Trophoblast cell (in vitro differentiated cells and primary cell): ENCODE results near the gene LACTBL1.

ENCODE experiments used
- DNase-seq, 2 donors: peaks; one replicate each; pipeline ENCODE4 v3.0.0-alpha.2; 2016
- H2AFZ ChIP-seq: 2 replicates; pipeline ENCODE4 v1.6.1; 2013; ENCODE audit warnings: low read length, moderate library complexity, mild to moderate bottlenecking; ENCODE audit not compliant: insufficient read depth, poor library complexity
- H2AK5ac ChIP-seq: 2 replicates; pipeline ENCODE4 v1.6.1; 2013; ENCODE audit warnings: mild to moderate bottlenecking, low read length
- H2BK120ac ChIP-seq: 2 replicates; pipeline ENCODE4 v1.6.1; 2013; ENCODE audit warnings: low read length, mild to moderate bottlenecking, moderate library complexity; ENCODE audit not compliant: insufficient read depth, poor library complexity
- H2BK12ac ChIP-seq: 2 replicates; pipeline ENCODE4 v1.6.1; 2013; ENCODE audit warnings: mild to moderate bottlenecking, low read length, moderate library complexity
- H2BK5ac ChIP-seq: 2 replicates; pipeline ENCODE4 v1.6.1; 2013; ENCODE audit warnings: low read length, low read depth, moderate library complexity, mild to moderate bottlenecking; ENCODE audit not compliant: poor library complexity
- H3K14ac ChIP-seq: 2 replicates; pipeline ENCODE4 v1.6.1; 2013; ENCODE audit warnings: mild to moderate bottlenecking, low read length
- H3K18ac ChIP-seq: 2 replicates; pipeline ENCODE4 v1.6.1; 2013; ENCODE audit warnings: mild to moderate bottlenecking, low read length
- H3K23ac ChIP-seq: 2 replicates; pipeline ENCODE4 v1.6.1; 2013; ENCODE audit warnings: low read length
- H3K27ac ChIP-seq: 2 replicates; pipeline ENCODE4 v1.5.1; 2013; ENCODE audit warnings: low read depth, mild to moderate bottlenecking, inconsistent platforms, low read length, moderate library complexity
- H3K27me3 ChIP-seq: 2 replicates; pipeline ENCODE4 v1.6.1; 2013; ENCODE audit warnings: inconsistent platforms, mild to moderate bottlenecking, low read length, moderate library complexity; ENCODE audit not compliant: insufficient read depth
- H3K36me3 ChIP-seq, 2 experiments: 1 replicate in 1 of 2; 2 replicates in 1 of 2; pipeline ENCODE4 v1.6.1; 2013; ENCODE audit warnings: low read length in 2 of 2, mild to moderate bottlenecking in 2 of 2, moderate library complexity in 1 of 2; ENCODE audit not compliant: insufficient read depth in 2 of 2, control insufficient read depth in 1 of 2
- H3K4ac ChIP-seq: 2 replicates; pipeline ENCODE4 v1.6.1; 2013; ENCODE audit warnings: low read depth, mild to moderate bottlenecking, low read length, moderate library complexity
- H3K4me1 ChIP-seq, 2 experiments: 1 replicate in 1 of 2; 2 replicates in 1 of 2; pipeline ENCODE4 v1.6.1; 2013; ENCODE audit warnings: low read length in 2 of 2, mild to moderate bottlenecking in 2 of 2, moderate library complexity in 1 of 2; ENCODE audit not compliant: insufficient read depth in 2 of 2, control insufficient read depth in 1 of 2
- H3K4me2 ChIP-seq: 2 replicates; pipeline ENCODE4 v1.6.1; 2013; ENCODE audit warnings: inconsistent platforms, mild to moderate bottlenecking, low read length, moderate library complexity
- H3K4me3 ChIP-seq: 2 replicates; pipeline ENCODE4 v1.5.1; 2013; ENCODE audit warnings: mild to moderate bottlenecking, low read depth, low read length, inconsistent platforms
- H3K79me1 ChIP-seq: one replicate; pipeline ENCODE4 v1.6.1; 2013; ENCODE audit warnings: low read length
- H3K79me2 ChIP-seq: 2 replicates; pipeline ENCODE4 v1.6.1; 2013; ENCODE audit warnings: low read length, mild to moderate bottlenecking; ENCODE audit not compliant: control insufficient read depth, insufficient read depth, poor library complexity
- H3K9ac ChIP-seq: 2 replicates; pipeline ENCODE4 v1.6.1; 2013; ENCODE audit warnings: mild to moderate bottlenecking, low read length
- H3K9me3 ChIP-seq: 2 replicates; pipeline ENCODE4 v1.6.1; 2013; ENCODE audit warnings: low read depth, mild to moderate bottlenecking, control low read depth, inconsistent platforms, low read length; ENCODE audit not compliant: insufficient read depth
- H4K12ac ChIP-seq: 2 replicates; pipeline ENCODE4 v1.6.1; 2013; ENCODE audit warnings: low read depth, mild to moderate bottlenecking, low read length, moderate library complexity
- H4K8ac ChIP-seq: 2 replicates; pipeline ENCODE4 v1.6.1; 2013; ENCODE audit warnings: low read depth, mild to moderate bottlenecking, low read length, moderate library complexity
- H4K91ac ChIP-seq: one replicate; pipeline ENCODE4 v1.6.1; 2013; ENCODE audit warnings: low read depth, mild to moderate bottlenecking, low read length, moderate library complexity
- WGBS: extraction: QIAGEN DNeasy Blood & Tissue Kit; methylation state at CpG from one replicate; pipeline ENCODE4 v1.1.7; 2013; ENCODE audit warnings: missing lambda C conversion rate; ENCODE audit not compliant: insufficient read length, insufficient coverage; ENCODE audit errors: extremely low coverage; 5-methylcytosine and 5-hydroxymethylcytosine counted together

LACTBL1 gene

DNA sequence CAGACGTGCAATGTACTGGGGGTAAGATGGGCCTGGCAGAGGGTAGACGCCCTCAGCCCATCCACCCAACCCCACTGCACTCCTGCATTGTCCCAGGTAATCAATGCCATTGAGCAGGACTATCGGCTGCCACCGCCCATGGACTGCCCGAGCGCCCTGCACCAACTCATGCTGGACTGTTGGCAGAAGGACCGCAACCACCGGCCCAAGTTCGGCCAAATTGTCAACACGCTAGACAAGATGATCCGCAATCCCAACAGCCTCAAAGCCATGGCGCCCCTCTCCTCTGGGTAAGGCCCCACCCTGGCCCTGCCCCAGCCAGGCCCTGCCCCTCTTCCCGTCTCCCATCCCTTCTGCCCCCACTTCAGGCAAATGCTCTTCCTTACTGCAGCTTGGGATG, 62.4 kb downstream of the LACTBL1 start:
- Histone ChIP-seq H2AFZ (no peak overlapping the region), H3K79me1 (no peaks in the 10 kb centered on the region), H3K9me3 (no peaks in the 10 kb centered on the region), H3K4ac (no peak overlapping the region), H3K9ac (no peak overlapping the region), H3K4me2 (no peak overlapping the region), H3K27ac (no peak overlapping the region), H3K14ac (no peak overlapping the region), H4K91ac (no peak overlapping the region), H3K4me3 (no peak overlapping the region), H3K36me3 (no peaks in the 10 kb centered on the region), H2AK5ac (no peak overlapping the region), H4K12ac (no peak overlapping the region), H3K23ac (no peak overlapping the region), H2BK120ac (no peak overlapping the region), H3K4me1 (no peaks in the 10 kb centered on the region), H4K8ac (no peak overlapping the region), H2BK5ac (no peak overlapping the region), H3K27me3 (no peaks in the 10 kb centered on the region), H3K18ac (no peak overlapping the region), H2BK12ac (no peak overlapping the region), H3K79me2 (no peaks in the 10 kb centered on the region)
- no peak for DNase-seq
- no CpG with 5 or more reads among the region's 13 CpGs for WGBS

DNA sequence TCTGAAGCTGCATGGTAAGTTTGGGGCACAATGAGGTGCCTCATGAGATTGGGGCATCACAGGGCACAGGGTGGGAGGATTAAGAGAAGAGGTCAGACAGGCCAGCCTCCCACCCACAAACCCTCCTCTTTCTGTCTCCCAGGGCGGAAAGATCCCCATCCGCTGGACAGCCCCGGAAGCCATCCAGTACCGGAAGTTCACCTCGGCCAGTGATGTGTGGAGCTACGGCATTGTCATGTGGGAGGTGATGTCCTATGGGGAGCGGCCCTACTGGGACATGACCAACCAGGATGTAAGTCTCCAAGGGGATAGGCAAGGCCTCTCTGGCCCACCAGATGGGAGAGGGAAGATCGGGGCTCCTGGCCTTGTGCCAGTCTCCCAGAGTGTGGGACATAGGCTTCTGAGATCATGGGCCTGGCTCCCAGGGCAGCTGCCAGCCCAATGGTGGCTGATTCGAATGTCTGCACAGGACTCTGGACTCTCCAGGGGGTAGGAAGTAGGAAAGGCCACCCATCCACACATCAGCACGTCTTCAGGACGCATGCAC, 63.7 kb downstream of the LACTBL1 start:
- Histone ChIP-seq H3K4me3 (no peak overlapping the region), H2BK120ac (no peak overlapping the region), H3K4ac (no peak overlapping the region), H3K18ac (no peak overlapping the region), H3K4me1 (no peaks in the 10 kb centered on the region), H3K27ac (no peak overlapping the region), H2AK5ac (no peak overlapping the region), H2BK5ac (no peak overlapping the region), H3K14ac (no peak overlapping the region), H4K8ac (no peak overlapping the region), H4K12ac (no peak overlapping the region), H4K91ac (no peak overlapping the region), H2BK12ac (no peak overlapping the region), H3K9ac (no peak overlapping the region), H2AFZ (no peak overlapping the region), H3K23ac (no peak overlapping the region), H3K9me3 (no peaks in the 10 kb centered on the region), H3K79me2 (no peaks in the 10 kb centered on the region), H3K36me3 (no peaks in the 10 kb centered on the region), H3K79me1 (no peaks in the 10 kb centered on the region), H3K27me3 (no peaks in the 10 kb centered on the region), H3K4me2 (no peak overlapping the region)
- no CpG with 5 or more reads among the region's 11 CpGs for WGBS
- no peak for DNase-seq

DNA sequence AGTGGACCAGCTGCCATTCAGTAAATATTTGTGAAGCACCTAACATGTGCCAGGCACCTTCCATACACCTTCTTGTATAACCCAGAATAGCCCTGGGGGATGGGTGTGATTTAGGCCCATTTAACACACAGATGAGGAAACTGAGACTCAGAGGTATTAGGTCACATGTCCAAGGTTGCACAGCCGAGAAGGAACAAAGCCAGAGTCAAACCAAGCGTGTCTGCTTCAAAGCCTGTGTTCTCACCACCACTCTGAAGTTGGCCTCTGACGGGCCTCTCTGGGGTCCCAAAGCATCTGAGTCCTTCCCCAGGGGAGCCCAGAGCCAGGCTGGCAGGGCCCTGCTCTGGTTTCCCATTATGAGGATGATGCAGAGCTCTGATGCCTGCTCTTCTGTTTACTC, 65.1 kb downstream of the LACTBL1 start:
- H2BK5ac ChIP-seq: no peak overlapping the region
- H3K4me2 ChIP-seq: no peak overlapping the region
- no CpG with 5 or more reads among the region's 3 CpGs for WGBS
- no peaks in the 10 kb centered on the region for H3K4me1 ChIP-seq
- no peak overlapping the region for H4K91ac ChIP-seq
- no peak overlapping the region for H3K23ac ChIP-seq
- H2AK5ac ChIP-seq: no peak overlapping the region
- H3K4ac ChIP-seq: no peak overlapping the region
- no peaks in the 10 kb centered on the region for H3K27me3 ChIP-seq
- no peak overlapping the region for H4K12ac ChIP-seq
- no peaks in the 10 kb centered on the region for H3K36me3 ChIP-seq
- H3K4me3 ChIP-seq: no peak overlapping the region
- no peaks in the 10 kb centered on the region for H3K79me1 ChIP-seq
- H2BK12ac ChIP-seq: no peak overlapping the region
- no peak overlapping the region for H3K18ac ChIP-seq
- H4K8ac ChIP-seq: no peak overlapping the region
- no peak overlapping the region for H2BK120ac ChIP-seq
- DNase-seq: no peak
- no peak overlapping the region for H3K14ac ChIP-seq
- H3K27ac ChIP-seq: no peak overlapping the region
- no peak overlapping the region for H2AFZ ChIP-seq
- no peak overlapping the region for H3K9ac ChIP-seq
- no peaks in the 10 kb centered on the region for H3K79me2 ChIP-seq
- H3K9me3 ChIP-seq: no peaks in the 10 kb centered on the region

GRCh38 chr1:22906968-22907367, 65.7 kb downstream of the LACTBL1 start:
- no peak overlapping the region for H3K14ac ChIP-seq
- no peak overlapping the region for H3K4ac ChIP-seq
- H3K23ac ChIP-seq: no peak overlapping the region

More at GRCh38 chr1:22906968-22907367, 65.7 kb downstream of the LACTBL1 start:
- no peak overlapping the region for H4K12ac ChIP-seq
- no peak overlapping the region for H2AK5ac ChIP-seq
- no peak overlapping the region for H4K91ac ChIP-seq
- no peak overlapping the region for H3K9ac ChIP-seq
- no peak overlapping the region for H3K4me2 ChIP-seq
- WGBS: no CpG with 5 or more reads among the region's 2 CpGs
- H3K9me3 ChIP-seq: no peaks in the 10 kb centered on the region
- H3K27ac ChIP-seq: no peak overlapping the region
- no peaks in the 10 kb centered on the region for H3K79me2 ChIP-seq
- H2BK120ac ChIP-seq: no peak overlapping the region
- H3K36me3 ChIP-seq: no peaks in the 10 kb centered on the region
- no peaks in the 10 kb centered on the region for H3K79me1 ChIP-seq
- H3K18ac ChIP-seq: no peak overlapping the region
- no peak overlapping the region for H3K4me3 ChIP-seq
- DNase-seq: no peak
- no peaks in the 10 kb centered on the region for H3K4me1 ChIP-seq
- H2BK12ac ChIP-seq: no peak overlapping the region
- no peak overlapping the region for H2AFZ ChIP-seq
- H2BK5ac ChIP-seq: no peak overlapping the region
- no peaks in the 10 kb centered on the region for H3K27me3 ChIP-seq
- no peak overlapping the region for H4K8ac ChIP-seq
